Measurements from ENCODE around the gene BSND. TPM values are rescaled to one million over a fixed set of nuclear protein-coding genes. Genes with fewer than 3 reads are reported as not detected.

The BSND gene
- total RNA-seq, 1 donor from 2014 or later = not detected

GRCh38 chr1:55057270-55057955 lies 58.7 kb downstream of the BSND start:
- Mint-ChIP-seq H3K4me1 (ENCODE audit: unreplicated experiment) (no peaks in the 10 kb centered on the region), H3K9me3 (ENCODE audit: unreplicated experiment) (no peaks in the 10 kb centered on the region), H3K36me3 (ENCODE audit: low read depth, unreplicated experiment) (peaks cover 3% of the 10 kb centered on the region), H3K27ac (ENCODE audit: unreplicated experiment) (no peak overlapping the region), H3K4me3 (ENCODE audit: unreplicated experiment) (no peak overlapping the region), H3K27me3 (ENCODE audit: unreplicated experiment) (peaks cover 11% of the 10 kb centered on the region)
- no peak for DNase-seq (ENCODE audit: low spot score)
- no peak for TF ChIP-seq CTCF (IDR thresholded peaks at IDR 0.05; ENCODE audit: unreplicated experiment)

GRCh38 chr1:55057956-55058298 lies 59.2 kb downstream of the BSND start:
- peaks cover 3% of the 10 kb centered on the region for H3K36me3 Mint-ChIP-seq (ENCODE audit: low read depth, unreplicated experiment)
- no peak for TF ChIP-seq CTCF (IDR thresholded peaks at IDR 0.05; ENCODE audit: unreplicated experiment)
- H3K27me3 Mint-ChIP-seq (ENCODE audit: unreplicated experiment) = peaks cover 11% of the 10 kb centered on the region
- no peak overlapping the region for H3K4me3 Mint-ChIP-seq (ENCODE audit: unreplicated experiment)
- DNase-seq (ENCODE audit: low spot score) = no peak
- H3K27ac Mint-ChIP-seq (ENCODE audit: unreplicated experiment) = no peak overlapping the region
- H3K9me3 Mint-ChIP-seq (ENCODE audit: unreplicated experiment) = no peaks in the 10 kb centered on the region
- H3K4me1 Mint-ChIP-seq (ENCODE audit: unreplicated experiment) = no peaks in the 10 kb centered on the region

- Mint-ChIP-seq H3K4me3 (ENCODE audit: unreplicated experiment) (no peak overlapping the region), H3K27me3 (ENCODE audit: unreplicated experiment) (peaks cover 11% of the 10 kb centered on the region), H3K4me1 (ENCODE audit: unreplicated experiment) (no peaks in the 10 kb centered on the region), H3K27ac (ENCODE audit: unreplicated experiment) (no peak overlapping the region), H3K9me3 (ENCODE audit: unreplicated experiment) (no peaks in the 10 kb centered on the region), H3K36me3 (ENCODE audit: low read depth, unreplicated experiment) (peaks cover 3% of the 10 kb centered on the region)
- no peak for TF ChIP-seq CTCF (IDR thresholded peaks at IDR 0.05; ENCODE audit: unreplicated experiment)
- no peak for DNase-seq (ENCODE audit: low spot score)
Measured at GRCh38 chr1:55059302-55060132, 60.8 kb downstream of the BSND start.

GRCh38 chr1:55060133-55060999 lies 61.6 kb downstream of the BSND start:
- Mint-ChIP-seq H3K36me3 (ENCODE audit: low read depth, unreplicated experiment) (peaks cover 3% of the 10 kb centered on the region), H3K4me3 (ENCODE audit: unreplicated experiment) (no peak overlapping the region), H3K27ac (ENCODE audit: unreplicated experiment) (no peak overlapping the region), H3K4me1 (ENCODE audit: unreplicated experiment) (no peaks in the 10 kb centered on the region), H3K9me3 (ENCODE audit: unreplicated experiment) (no peaks in the 10 kb centered on the region), H3K27me3 (ENCODE audit: unreplicated experiment) (peaks cover 10% of the 10 kb centered on the region)
- no peak for DNase-seq (ENCODE audit: low spot score)
- no peak for TF ChIP-seq CTCF (IDR thresholded peaks at IDR 0.05; ENCODE audit: unreplicated experiment)
